Thyroid gland (tissue), 4 donors: ENCODE measurements around the gene ADGRG6.

Experiments used
- CTCF ChIP-seq, 6 experiments: fragments of 200-600 bp in 3 of 6; fragments of 450-650 bp in 3 of 6; sonication (generic) in 3 of 6; IDR thresholded peaks; one replicate each; pipeline ENCODE4 v1.5.1; 2016 to 2019; ENCODE audit warnings: antibody characterized with exemption in 6 of 6, mild to moderate bottlenecking in 2 of 6, inconsistent platforms in 1 of 6, moderate library complexity in 1 of 6
- POLR2A ChIP-seq, 2 donors: fragments of 450-650 bp; IDR thresholded peaks; one replicate each; pipeline ENCODE4 v1.6.1; 2017; ENCODE audit warnings: antibody characterized with exemption in 2 of 2, mild to moderate bottlenecking in 2 of 2, moderate library complexity in 1 of 2

DNA sequence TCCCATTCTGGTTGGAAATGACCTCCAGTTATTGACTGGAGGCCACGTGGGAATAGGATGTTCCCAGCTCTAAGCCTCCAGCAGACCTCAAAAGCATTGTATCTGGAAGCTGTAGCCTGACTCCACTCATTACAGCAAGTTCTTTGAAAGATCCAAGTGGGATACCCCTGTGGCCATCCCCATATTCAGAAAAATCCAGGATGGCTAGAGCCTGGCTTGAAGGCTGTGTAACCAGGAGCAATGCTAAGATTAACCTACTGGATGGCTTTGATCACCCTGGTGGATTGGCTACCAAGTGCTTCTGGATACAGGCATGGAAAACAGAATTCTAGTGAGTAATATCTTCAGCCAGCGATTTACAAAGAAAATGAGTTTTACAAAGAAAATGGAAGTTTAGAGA lies 151.2 kb downstream of the ADGRG6 start:
- no peak for TF ChIP-seq CTCF (IDR thresholded peaks at IDR 0.05)
- TF ChIP-seq POLR2A (IDR thresholded peaks at IDR 0.05): no peak
